Ovary (tissue), 9 donors: Measurements from ENCODE around the gene CLK3. TPM values are rescaled to one million over a fixed set of nuclear protein-coding genes. Genes with fewer than 3 reads are reported as not detected.

ENCODE experiments used
- DNase-seq, 5 donors: peaks; one replicate each; pipeline ENCODE4 v3.0.0-alpha.2; 2019 to 2020
- H3K27ac ChIP-seq, 2 donors: fragments of 200-600 bp; one replicate each; pipeline versions ENCODE4 v1.5.1 to v1.8.0; 2019 to 2022
- H3K27me3 ChIP-seq: fragments of 200-600 bp; one replicate; pipeline ENCODE4 v1.8.0; 2022
- H3K36me3 ChIP-seq: fragments of 200-600 bp; sonication (generic); one replicate; pipeline ENCODE4 v1.5.1; 2019
- H3K4me1 ChIP-seq: one replicate; pipeline ENCODE4 v1.8.1; 2013; ENCODE audit warnings: mild to moderate bottlenecking, moderate library complexity; ENCODE audit not compliant: insufficient read depth
- H3K4me3 ChIP-seq: fragments of 200-600 bp; sonication (generic); one replicate; pipeline ENCODE4 v1.5.1; 2017
- H3K9me3 ChIP-seq, 2 donors: fragments of 200-600 bp in 1 of 2; sonication (generic) in 1 of 2; one replicate each; pipeline versions ENCODE4 v1.5.1 to v1.8.1; 2013 to 2019; ENCODE audit warnings: mild to moderate bottlenecking in 1 of 2, moderate library complexity in 1 of 2
- EP300 ChIP-seq: sonication (generic); formaldehyde crosslinking; IDR thresholded peaks from one replicate; pipeline ENCODE4 v1.6.1; 2017; ENCODE audit warnings: antibody characterized with exemption
- POLR2A ChIP-seq: fragments of 450-650 bp; IDR thresholded peaks from one replicate; pipeline ENCODE4 v1.6.1; 2017; ENCODE audit warnings: antibody characterized with exemption, mild to moderate bottlenecking, moderate library complexity
- WGBS, 3 donors: extraction: QIAGEN DNeasy Blood & Tissue Kit in 1 of 3; methylation state at CpG; one replicate each; pipeline versions ENCODE4 v1.1.5 to v1.1.7; 2013 to 2017; 5-methylcytosine and 5-hydroxymethylcytosine counted together
- intact Hi-C, 4 donors: fragments of 100-400 bp; cut with DNase I; formaldehyde crosslinking; loops; one replicate each; pipeline versions ENCODE4 v1.11.0 to v1.15.1; 2022 to 2023
- polyA plus RNA-seq, 2 donors: library from polyadenylated mRNA; stranded (reverse); fragments of 200-250 nt in 1 of 2; fragments of 350-450 nt in 1 of 2; fragmentation: Illumina TruSeq in 1 of 2; extraction: RNeasy Lipid Tissue Mini Kit (QIAGEN cat#74804) in 1 of 2; gene quantifications; one replicate each; pipeline ENCODE4 v1.2.3, GENCODE V29; 2013 to 2014
- total RNA-seq, 7 donors: library from RNA; depleted of rRNA in 2 of 7; stranded (reverse); fragments of >200 nt in 2 of 7; fragmentation: NEBNext Ultra II Directional in 3 of 7; extraction: Animal tissue kit (Norgen Biotek cat#: 25700) in 3 of 7; gene quantifications; one replicate each; pipeline versions ENCODE4 v1.1.0 to v1.2.4, GENCODE V29; 2016 to 2023
- TF ChIP-seq, protein P1 (sequence below), 3 donors: fragments of 450-650 bp in 2 of 3; fragments of 200-600 bp in 1 of 3; IDR thresholded peaks; one replicate each; pipeline versions ENCODE4 v1.5.1 to v1.8.0; 2016 to 2022; ENCODE audit warnings: antibody characterized with exemption in 3 of 3, mild to moderate bottlenecking in 1 of 3
- donor health status: DM: no; HTN: no; CAD: no; lungs with moderate emphysema.
- donor health status: DM: no; HTN: no; CAD: no.
- donor health status: Bipolar disorder and iron deficiency.
- donor health status: DM: yes; HTN: yes; CAD: no.
- donor health status: DM: no; HTN: no; CAD: no.
- donor health status: DM: yes; HTN: yes; CAD: no.

The CLK3 gene
- total and polyA plus RNA-seq, 9 donors = 53.2 to 110 (median 67.2) TPM

DNA sequence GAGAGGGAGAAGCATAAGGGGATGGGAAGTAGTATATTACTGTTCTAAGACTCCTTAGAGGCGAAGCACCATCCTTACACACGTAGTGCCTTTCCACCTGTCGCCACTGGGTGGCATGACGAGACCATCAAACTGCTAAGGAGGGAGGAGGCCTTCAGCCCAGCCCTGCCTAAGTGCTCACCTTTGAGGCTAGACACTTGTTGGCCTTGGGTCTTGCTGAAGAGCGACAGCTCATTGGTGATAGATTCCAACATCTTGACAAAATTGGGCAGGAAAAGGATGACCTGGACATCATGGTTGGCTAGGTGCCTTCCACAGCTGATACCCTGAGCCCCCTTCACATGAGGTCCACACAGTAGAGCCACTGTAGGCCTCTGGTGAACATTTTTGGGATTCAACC, 19.6 kb downstream of the CLK3 start:
- H3K36me3 ChIP-seq = no peaks in the 10 kb centered on the region
- H3K27ac ChIP-seq = no peak overlapping the region
- H3K9me3 ChIP-seq = no peaks in the 10 kb centered on the region
- intact Hi-C loops = loop anchor here in 3 of 4 donors (2.0 to 10.0 kb wide), 4 partner anchors 132 to 310 kb away; no protein-coding TSS in a partner anchor
- H3K27me3 ChIP-seq = no peaks in the 10 kb centered on the region
- 17 to 27% (median 19%) methylated on average over 5 of the region's 5 CpGs for WGBS, 3 donors
- no peak overlapping the region for H3K4me3 ChIP-seq
- TF ChIP-seq, protein P1, sequence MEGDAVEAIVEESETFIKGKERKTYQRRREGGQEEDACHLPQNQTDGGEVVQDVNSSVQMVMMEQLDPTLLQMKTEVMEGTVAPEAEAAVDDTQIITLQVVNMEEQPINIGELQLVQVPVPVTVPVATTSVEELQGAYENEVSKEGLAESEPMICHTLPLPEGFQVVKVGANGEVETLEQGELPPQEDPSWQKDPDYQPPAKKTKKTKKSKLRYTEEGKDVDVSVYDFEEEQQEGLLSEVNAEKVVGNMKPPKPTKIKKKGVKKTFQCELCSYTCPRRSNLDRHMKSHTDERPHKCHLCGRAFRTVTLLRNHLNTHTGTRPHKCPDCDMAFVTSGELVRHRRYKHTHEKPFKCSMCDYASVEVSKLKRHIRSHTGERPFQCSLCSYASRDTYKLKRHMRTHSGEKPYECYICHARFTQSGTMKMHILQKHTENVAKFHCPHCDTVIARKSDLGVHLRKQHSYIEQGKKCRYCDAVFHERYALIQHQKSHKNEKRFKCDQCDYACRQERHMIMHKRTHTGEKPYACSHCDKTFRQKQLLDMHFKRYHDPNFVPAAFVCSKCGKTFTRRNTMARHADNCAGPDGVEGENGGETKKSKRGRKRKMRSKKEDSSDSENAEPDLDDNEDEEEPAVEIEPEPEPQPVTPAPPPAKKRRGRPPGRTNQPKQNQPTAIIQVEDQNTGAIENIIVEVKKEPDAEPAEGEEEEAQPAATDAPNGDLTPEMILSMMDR (IDR thresholded peaks at IDR 0.05) = peak; percentile 26 to 75 (median 72)
- TF ChIP-seq POLR2A = no peak
- H3K4me1 ChIP-seq = no peaks in the 10 kb centered on the region
- peak in 3 of 5 donors; percentile 59 to 71 (median 61) for DNase-seq

DNA sequence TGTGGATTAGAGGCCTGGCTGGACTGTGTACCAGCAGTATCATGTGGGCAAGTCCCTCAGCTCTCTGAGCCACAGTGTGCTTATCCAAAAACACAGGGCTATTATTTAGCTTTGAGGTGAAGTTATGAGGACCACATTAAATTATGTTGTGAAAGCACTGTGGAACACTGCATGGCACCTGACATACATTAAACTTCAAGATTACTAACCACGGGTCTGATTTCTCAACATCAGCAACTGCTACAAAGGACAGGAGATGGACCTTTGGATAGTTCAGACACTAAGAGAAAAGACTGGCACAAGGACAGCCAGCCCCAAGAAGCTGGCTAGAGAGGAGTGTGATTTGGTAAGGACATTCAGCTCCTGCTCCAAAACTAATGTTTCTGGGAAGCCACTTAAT, 21.3 kb downstream of the CLK3 start:
- no peaks in the 10 kb centered on the region for H3K9me3 ChIP-seq
- no peaks in the 10 kb centered on the region for H3K27me3 ChIP-seq
- 50 to 80% (median 60%) methylated on average over 1 of the region's 1 CpG for WGBS, 3 donors
- H3K4me1 ChIP-seq = no peaks in the 10 kb centered on the region
- H3K4me3 ChIP-seq = no peak overlapping the region
- TF ChIP-seq EP300 = no peak
- TF ChIP-seq POLR2A = no peak
- TF ChIP-seq, protein P1 (IDR thresholded peaks at IDR 0.05) = no peak
- H3K36me3 ChIP-seq = no peaks in the 10 kb centered on the region
- no peak for DNase-seq
- no peak overlapping the region for H3K27ac ChIP-seq
- intact Hi-C loops = loop anchor here in 3 of 4 donors (5.0 to 10.0 kb wide), 3 partner anchors 130 to 308 kb away; no protein-coding TSS in a partner anchor

DNA sequence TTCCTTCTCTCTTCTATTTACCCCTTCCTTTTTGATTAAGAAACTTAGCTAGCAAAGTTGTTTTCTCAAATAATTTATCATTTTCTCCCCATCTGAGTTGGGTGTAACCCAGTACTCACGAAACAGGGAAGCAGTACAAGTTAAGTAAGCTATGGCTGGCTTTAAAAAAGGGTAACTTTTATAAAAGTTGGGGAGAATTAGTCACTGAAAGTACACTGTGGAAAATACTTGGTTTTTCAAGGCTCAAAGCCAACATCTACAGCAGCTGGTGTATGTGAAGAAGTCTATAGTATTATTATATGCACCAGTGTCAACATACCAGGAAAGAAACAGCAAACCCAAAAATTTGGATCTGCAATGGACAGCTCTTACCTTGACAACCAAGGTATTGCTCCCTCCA, 25.5 kb downstream of the CLK3 start:
- Histone ChIP-seq H3K36me3 (no peaks in the 10 kb centered on the region), H3K4me3 (no peak overlapping the region), H3K27me3 (no peaks in the 10 kb centered on the region), H3K27ac (no peak overlapping the region), H3K4me1 (peaks cover 7% of the 10 kb centered on the region), H3K9me3 (no peaks in the 10 kb centered on the region)
- DNase-seq = no peak
- intact Hi-C loops = no loop called here
- 46 to 83% (median 67%) methylated on average over 1 of the region's 1 CpG for WGBS, 3 donors
- TF ChIP-seq, protein P1 (IDR thresholded peaks at IDR 0.05) = no peak
- TF ChIP-seq POLR2A = no peak
- no peak for TF ChIP-seq EP300

DNA sequence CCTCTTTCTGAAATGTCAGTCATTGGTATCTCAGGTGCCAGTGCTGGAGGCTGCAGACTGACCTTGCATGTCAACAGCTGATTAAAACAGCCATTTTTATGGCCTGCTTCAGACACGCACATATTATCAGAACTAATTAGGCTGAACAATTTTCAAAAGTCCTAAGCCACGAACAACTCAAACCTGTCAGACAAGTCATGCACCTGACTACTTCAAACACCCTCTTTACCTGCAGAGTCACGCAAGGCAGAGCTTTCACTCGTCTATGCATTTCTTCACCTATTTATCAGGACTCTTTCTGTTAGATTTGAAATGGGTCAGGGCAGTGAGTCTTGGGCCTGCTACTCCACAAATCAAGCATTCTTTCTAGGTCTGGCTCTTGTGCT, 26.7 kb downstream of the CLK3 start:
- no peak for DNase-seq
- Histone ChIP-seq H3K9me3 (no peaks in the 10 kb centered on the region), H3K27ac (no peak overlapping the region), H3K4me1 (peaks cover 7% of the 10 kb centered on the region), H3K4me3 (no peak overlapping the region), H3K27me3 (no peaks in the 10 kb centered on the region), H3K36me3 (no peaks in the 10 kb centered on the region)
- intact Hi-C loops = no loop called here
- 70 to 72% (median 70%) methylated on average over 4 of the region's 4 CpGs for WGBS, 3 donors
- TF ChIP-seq POLR2A = no peak
- TF ChIP-seq EP300 = no peak
- TF ChIP-seq, protein P1 (IDR thresholded peaks at IDR 0.05) = no peak
